ENCODE data around the gene DIO2. TPM values are rescaled to one million over a fixed set of nuclear protein-coding genes. Genes with fewer than 3 reads are reported as not detected.
A peak's percentile ranks its signal among the peaks of the same experiment; 100 is the strongest.

Gene DIO2
- total RNA-seq, result 10 to 100 TPM; 13.0 to 46.5 TPM

DNA sequence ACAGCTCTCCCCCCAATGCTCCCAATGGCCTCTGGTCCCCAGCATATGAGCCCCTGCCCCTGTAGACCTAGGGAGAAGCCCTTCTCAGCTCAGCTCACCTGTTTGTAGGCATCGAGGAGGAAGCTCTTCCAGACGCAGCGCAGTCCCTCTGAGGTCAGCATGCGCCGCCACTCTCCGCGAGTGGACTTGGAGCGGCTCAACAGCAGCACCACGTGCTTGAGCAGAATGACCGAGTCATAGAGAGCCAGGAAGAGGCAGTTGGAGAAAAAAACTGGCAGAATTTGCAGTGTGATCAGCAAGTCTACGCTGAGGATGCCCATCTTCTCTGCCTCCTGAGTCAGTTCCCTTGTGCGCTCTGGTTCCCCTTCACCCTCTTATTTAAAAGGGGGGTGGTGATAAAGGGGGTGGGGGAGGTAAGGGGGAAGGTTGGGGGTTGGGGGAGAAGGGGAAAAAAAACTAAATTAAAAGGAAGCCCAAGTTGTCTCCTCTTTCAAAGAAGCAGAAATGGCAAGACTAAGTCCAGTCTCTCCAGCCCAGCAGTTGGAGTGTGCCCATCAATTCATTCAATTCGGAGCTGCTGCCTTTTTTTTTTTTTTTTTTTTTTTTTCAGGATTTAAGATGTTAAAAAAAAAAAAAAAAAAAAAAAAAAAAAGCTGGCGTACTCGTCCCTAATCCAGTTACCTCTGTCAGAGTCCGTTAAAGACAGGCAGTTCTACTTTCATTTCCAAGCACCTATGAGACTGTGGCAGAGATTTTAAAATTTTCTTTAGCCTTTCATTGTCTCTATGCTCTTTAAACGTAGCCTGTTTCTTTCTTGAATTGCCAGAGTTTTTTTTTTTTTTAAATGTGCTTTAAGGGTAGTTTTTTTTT lies at the start of gene DIO2:
Gene DIO2, minus strand, starts transcription at position 352 of the 870 bp plus-strand sequence. Its CDS starts 32 bp downstream, at position 320.
- ATAC-seq (ENCODE audit: insufficient number of reproducible peaks, low FRiP score, low read depth), result no peak
- H3K36me3 ChIP-seq, result no peaks in the 10 kb centered on the region
- no peaks in the 10 kb centered on the region for H3K27me3 ChIP-seq (replicated peaks; ENCODE audit: insufficient read depth)
- H3K9me3 ChIP-seq, result no peaks in the 10 kb centered on the region
- peaks cover 13 to 16% of the 10 kb centered on the region in 2 donors for H3K4me1 ChIP-seq (ENCODE audit: control insufficient read depth in 1 of 2, low read depth in 2 of 2)
- H3K4me3 ChIP-seq, result peak within 1 kb of the TSS; percentile 65
- DNase-seq (ENCODE audit: low spot score), result no peak
- TF ChIP-seq, protein P1, sequence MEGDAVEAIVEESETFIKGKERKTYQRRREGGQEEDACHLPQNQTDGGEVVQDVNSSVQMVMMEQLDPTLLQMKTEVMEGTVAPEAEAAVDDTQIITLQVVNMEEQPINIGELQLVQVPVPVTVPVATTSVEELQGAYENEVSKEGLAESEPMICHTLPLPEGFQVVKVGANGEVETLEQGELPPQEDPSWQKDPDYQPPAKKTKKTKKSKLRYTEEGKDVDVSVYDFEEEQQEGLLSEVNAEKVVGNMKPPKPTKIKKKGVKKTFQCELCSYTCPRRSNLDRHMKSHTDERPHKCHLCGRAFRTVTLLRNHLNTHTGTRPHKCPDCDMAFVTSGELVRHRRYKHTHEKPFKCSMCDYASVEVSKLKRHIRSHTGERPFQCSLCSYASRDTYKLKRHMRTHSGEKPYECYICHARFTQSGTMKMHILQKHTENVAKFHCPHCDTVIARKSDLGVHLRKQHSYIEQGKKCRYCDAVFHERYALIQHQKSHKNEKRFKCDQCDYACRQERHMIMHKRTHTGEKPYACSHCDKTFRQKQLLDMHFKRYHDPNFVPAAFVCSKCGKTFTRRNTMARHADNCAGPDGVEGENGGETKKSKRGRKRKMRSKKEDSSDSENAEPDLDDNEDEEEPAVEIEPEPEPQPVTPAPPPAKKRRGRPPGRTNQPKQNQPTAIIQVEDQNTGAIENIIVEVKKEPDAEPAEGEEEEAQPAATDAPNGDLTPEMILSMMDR (IDR thresholded peaks at IDR 0.05), result no peak
- no peak within 1 kb of the TSS for H3K27ac ChIP-seq

DNA sequence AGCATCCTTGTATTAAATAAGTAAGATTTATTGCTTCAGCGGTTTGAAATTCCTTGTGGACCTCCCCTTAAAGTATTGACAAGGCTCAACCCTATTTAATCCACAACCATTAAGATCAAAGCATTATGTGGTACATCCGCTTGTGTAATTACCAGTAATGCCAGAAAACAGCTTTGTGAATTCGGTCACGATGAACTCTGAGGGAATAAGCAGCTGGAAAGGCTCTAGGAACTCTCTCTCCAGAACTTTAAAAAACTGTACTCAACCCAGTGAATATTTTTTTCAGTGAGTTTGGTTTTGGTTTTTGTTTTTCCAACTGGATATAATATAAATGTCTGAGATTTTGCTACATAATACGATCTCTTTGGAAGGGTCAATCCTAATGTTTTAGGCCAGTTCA lies 49.3 kb upstream of the DIO2 start:
- ATAC-seq (ENCODE audit: insufficient number of reproducible peaks, low FRiP score, low read depth), result no peak
- Histone ChIP-seq H3K27me3 (replicated peaks; ENCODE audit: insufficient read depth) (no peaks in the 10 kb centered on the region), H3K4me1 (ENCODE audit: control insufficient read depth in 1 of 2, low read depth in 2 of 2) (no peaks in the 10 kb centered on the region), H3K36me3 (no peaks in the 10 kb centered on the region), H3K9me3 (no peaks in the 10 kb centered on the region), H3K27ac (no peak overlapping the region), H3K4me3 (no peak overlapping the region)
- TF ChIP-seq, protein P1 (IDR thresholded peaks at IDR 0.05), result no peak
- no peak for DNase-seq (ENCODE audit: low spot score)

DNA sequence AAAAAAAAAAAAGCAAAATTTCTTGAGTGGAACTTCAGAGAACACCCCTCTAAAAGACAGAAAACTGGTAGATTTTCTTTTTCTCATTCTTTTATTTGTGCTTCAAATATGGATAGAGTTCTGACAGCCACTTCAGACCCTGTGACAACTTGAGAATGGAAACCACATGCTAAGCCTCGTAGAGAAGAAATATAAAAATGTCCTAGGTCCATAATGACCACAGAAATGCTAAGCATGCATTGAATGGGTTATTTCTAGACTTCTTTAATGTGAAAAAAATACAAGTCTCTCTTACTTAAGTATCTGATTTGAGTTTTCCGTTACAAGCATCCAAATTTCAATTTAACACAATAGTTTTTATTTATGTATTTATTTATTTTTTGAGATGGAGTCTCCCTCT lies 28.3 kb upstream of the DIO2 start:
- Histone ChIP-seq H3K27me3 (replicated peaks; ENCODE audit: insufficient read depth) (no peaks in the 10 kb centered on the region), H3K4me1 (ENCODE audit: control insufficient read depth in 1 of 2, low read depth in 2 of 2) (no peaks in the 10 kb centered on the region), H3K36me3 (no peaks in the 10 kb centered on the region), H3K9me3 (peaks cover 3% of the 10 kb centered on the region), H3K27ac (no peak overlapping the region), H3K4me3 (no peak overlapping the region)
- TF ChIP-seq, protein P1 (IDR thresholded peaks at IDR 0.05), result no peak
- DNase-seq (ENCODE audit: low spot score), result no peak
- no peak for ATAC-seq (ENCODE audit: insufficient number of reproducible peaks, low FRiP score, low read depth)

DNA sequence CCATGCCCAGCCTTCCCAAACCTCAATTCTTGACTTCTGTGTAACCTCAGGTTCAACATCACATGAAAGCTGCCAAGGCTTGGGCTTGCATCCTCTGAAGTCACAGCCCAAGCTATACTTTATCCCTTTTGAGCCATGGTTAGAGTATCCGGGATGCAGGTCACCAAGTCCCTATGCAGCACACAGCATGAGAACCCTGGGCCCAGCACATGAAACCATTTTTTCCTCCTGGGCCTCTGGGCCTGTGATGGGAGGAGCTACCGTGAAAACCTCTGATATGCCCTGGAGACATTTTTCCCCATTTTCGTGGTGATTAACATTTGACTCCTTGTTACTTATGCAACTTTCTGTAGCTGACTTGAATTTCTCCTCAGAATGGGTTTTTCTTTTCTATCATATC lies 25.8 kb upstream of the DIO2 start:
- no peak overlapping the region for H3K4me3 ChIP-seq
- H3K9me3 ChIP-seq, result peaks cover 3% of the 10 kb centered on the region
- TF ChIP-seq, protein P1 (IDR thresholded peaks at IDR 0.05), result no peak
- H3K4me1 ChIP-seq (ENCODE audit: control insufficient read depth in 1 of 2, low read depth in 2 of 2), result no peaks in the 10 kb centered on the region
- no peaks in the 10 kb centered on the region for H3K27me3 ChIP-seq (replicated peaks; ENCODE audit: insufficient read depth)
- DNase-seq (ENCODE audit: low spot score), result no peak
- H3K27ac ChIP-seq, result no peak overlapping the region
- H3K36me3 ChIP-seq, result no peaks in the 10 kb centered on the region
- ATAC-seq (ENCODE audit: insufficient number of reproducible peaks, low FRiP score, low read depth), result no peak

DNA sequence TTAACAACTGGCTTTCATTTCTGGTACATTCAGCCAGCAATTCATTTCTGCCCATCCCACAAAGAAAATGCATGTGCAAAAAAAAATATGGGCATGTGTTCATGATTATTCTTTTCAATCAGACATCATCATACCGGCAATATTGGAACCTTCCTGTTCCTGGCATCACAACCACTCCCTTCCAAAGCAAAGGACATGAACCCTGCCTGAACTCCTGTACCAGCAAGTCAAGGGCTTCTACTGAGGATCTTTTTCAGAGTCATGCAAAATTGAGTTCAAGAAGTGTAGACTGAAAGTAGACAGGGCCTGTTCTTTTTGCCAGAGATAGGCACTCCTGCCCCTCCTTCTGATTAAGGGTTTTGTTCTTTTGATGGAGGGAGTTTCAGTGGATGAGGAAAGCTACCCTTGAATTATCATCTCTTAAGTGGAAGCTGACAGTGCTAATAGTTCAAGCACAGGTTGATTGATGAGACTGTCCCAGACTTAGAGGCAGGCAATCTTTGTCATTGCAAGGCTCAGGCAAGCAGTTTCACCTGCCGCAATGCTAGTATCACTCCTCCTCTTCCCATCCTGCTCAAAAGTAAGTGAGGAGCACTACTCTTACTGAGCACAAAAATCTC lies 22.3 kb upstream of the DIO2 start:
- Histone ChIP-seq H3K4me1 (ENCODE audit: control insufficient read depth in 1 of 2, low read depth in 2 of 2) (no peaks in the 10 kb centered on the region), H3K9me3 (peaks cover 3% of the 10 kb centered on the region), H3K36me3 (no peaks in the 10 kb centered on the region), H3K4me3 (no peak overlapping the region), H3K27me3 (replicated peaks; ENCODE audit: insufficient read depth) (no peaks in the 10 kb centered on the region), H3K27ac (no peak overlapping the region)
- TF ChIP-seq, protein P1 (IDR thresholded peaks at IDR 0.05), result no peak
- ATAC-seq (ENCODE audit: insufficient number of reproducible peaks, low FRiP score, low read depth) (no peak), DNase-seq (ENCODE audit: low spot score) (no peak)
